SK-N-SH (cell line): ENCODE results near the gene HDLBP.

Experiments
- CTCF ChIP-seq: fragments of 200-600 bp; sonication (generic); IDR thresholded peaks from 2 replicates; pipeline ENCODE4 v1.6.1; 2017; ENCODE audit warnings: antibody characterized with exemption, mild to moderate bottlenecking, moderate library complexity
- TAF1 ChIP-seq: IDR thresholded peaks from 2 replicates; pipeline ENCODE4 v1.6.1; 2012; ENCODE audit warnings: low read depth, mild to moderate bottlenecking, low read length, moderate library complexity, borderline replicate concordance
- TEAD4 ChIP-seq: IDR thresholded peaks from 2 replicates; pipeline ENCODE4 v1.4.0; 2012; ENCODE audit warnings: mild to moderate bottlenecking, borderline replicate concordance; ENCODE audit not compliant: insufficient read depth
- TF ChIP-seq, protein P1 (sequence below): IDR thresholded peaks from 2 replicates; pipeline ENCODE4 v1.4.0; 2012; ENCODE audit warnings: low read depth, borderline replicate concordance
- TF ChIP-seq, protein P2 (sequence below): IDR thresholded peaks from 2 replicates; pipeline ENCODE4 v1.4.0; 2012; ENCODE audit warnings: low read depth, borderline replicate concordance

DNA sequence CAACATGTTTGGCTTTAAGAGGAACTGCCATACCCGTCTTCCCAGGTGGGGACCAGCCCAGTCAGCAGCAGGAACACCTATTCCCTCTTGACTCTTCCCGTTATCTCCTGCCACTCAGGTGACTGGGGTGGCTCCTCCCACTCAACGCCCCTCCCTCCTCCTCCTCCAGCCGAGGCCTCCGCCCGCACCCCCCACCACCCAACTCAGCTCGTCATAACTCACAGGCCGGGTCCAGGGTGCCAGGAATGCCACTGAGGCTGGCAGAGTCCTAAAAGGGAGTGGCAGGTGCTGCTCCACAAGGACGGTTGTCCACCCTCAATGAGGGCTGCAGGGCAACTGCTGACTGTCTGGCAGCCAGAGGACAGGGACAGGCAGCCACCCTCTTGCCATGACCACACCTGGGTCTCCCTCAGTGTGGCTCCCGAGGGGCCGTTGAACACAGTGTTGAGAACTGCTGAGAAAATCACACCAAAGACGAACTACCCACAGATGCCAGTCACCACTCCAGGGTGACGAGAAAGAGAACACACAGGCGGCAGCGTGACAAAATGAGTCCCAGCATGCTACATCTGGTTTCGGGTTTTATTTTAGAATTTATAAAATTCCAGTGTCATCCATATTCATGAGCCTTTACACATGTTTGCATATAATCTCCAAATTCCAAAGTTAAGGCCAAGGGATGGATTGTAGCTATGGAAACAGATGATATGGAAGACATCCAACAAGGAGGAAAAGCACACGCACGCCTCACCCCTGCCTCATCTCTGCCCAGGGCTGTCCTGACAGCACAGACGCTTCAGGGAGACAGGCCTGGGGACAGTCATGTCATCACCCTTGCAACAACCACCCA, 88.5 kb downstream of the HDLBP start:
- TF ChIP-seq CTCF, result no peak
- TF ChIP-seq, protein P1, sequence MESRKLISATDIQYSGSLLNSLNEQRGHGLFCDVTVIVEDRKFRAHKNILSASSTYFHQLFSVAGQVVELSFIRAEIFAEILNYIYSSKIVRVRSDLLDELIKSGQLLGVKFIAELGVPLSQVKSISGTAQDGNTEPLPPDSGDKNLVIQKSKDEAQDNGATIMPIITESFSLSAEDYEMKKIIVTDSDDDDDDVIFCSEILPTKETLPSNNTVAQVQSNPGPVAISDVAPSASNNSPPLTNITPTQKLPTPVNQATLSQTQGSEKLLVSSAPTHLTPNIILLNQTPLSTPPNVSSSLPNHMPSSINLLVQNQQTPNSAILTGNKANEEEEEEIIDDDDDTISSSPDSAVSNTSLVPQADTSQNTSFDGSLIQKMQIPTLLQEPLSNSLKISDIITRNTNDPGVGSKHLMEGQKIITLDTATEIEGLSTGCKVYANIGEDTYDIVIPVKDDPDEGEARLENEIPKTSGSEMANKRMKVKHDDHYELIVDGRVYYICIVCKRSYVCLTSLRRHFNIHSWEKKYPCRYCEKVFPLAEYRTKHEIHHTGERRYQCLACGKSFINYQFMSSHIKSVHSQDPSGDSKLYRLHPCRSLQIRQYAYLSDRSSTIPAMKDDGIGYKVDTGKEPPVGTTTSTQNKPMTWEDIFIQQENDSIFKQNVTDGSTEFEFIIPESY, result no peak
- TF ChIP-seq, protein P2, sequence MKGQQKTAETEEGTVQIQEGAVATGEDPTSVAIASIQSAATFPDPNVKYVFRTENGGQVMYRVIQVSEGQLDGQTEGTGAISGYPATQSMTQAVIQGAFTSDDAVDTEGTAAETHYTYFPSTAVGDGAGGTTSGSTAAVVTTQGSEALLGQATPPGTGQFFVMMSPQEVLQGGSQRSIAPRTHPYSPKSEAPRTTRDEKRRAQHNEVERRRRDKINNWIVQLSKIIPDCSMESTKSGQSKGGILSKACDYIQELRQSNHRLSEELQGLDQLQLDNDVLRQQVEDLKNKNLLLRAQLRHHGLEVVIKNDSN, result no peak
- no peak for TF ChIP-seq TEAD4
- TF ChIP-seq TAF1, result no peak
